H9 (cell line): ENCODE results near the gene UVSSA. TPM values are rescaled to one million over a fixed set of nuclear protein-coding genes. Genes with fewer than 3 reads are reported as not detected.

Source experiments
- DNase-seq: peaks from one replicate; pipeline ENCODE4 v3.0.0-alpha.2; 2017
- H2AFZ ChIP-seq: one replicate; pipeline ENCODE4 v1.6.1; 2013; ENCODE audit warnings: mild to moderate bottlenecking, low read length, control low read depth, moderate library complexity
- H2AK5ac ChIP-seq: 2 replicates; pipeline ENCODE4 v1.6.1; 2013; ENCODE audit warnings: low read length, control low read depth, mixed read lengths; ENCODE audit not compliant: insufficient read length
- H2BK120ac ChIP-seq: one replicate; pipeline ENCODE4 v1.6.1; 2013; ENCODE audit warnings: low read depth, mild to moderate bottlenecking, low read length, control low read depth, inconsistent platforms; ENCODE audit not compliant: poor library complexity, severe bottlenecking
- H2BK12ac ChIP-seq: 2 replicates; pipeline ENCODE4 v1.6.1; 2013; ENCODE audit warnings: low read length, control low read depth, mixed read lengths, low read depth; ENCODE audit not compliant: insufficient read length
- H2BK15ac ChIP-seq: 2 replicates; pipeline ENCODE4 v1.6.1; 2013; ENCODE audit warnings: low read depth, low read length, control low read depth
- H2BK20ac ChIP-seq: one replicate; pipeline ENCODE4 v1.6.1; 2013; ENCODE audit warnings: low read depth, mild to moderate bottlenecking, low read length, control low read depth, inconsistent platforms; ENCODE audit not compliant: poor library complexity, severe bottlenecking
- H2BK5ac ChIP-seq: 2 replicates; pipeline ENCODE4 v1.6.1; 2013; ENCODE audit warnings: low read length, control low read depth, mixed read lengths; ENCODE audit not compliant: insufficient read length
- H3K14ac ChIP-seq: 2 replicates; pipeline ENCODE4 v1.6.1; 2013; ENCODE audit warnings: low read length, control low read depth; ENCODE audit not compliant: insufficient read depth
- H3K18ac ChIP-seq: 2 replicates; pipeline ENCODE4 v1.6.1; 2013; ENCODE audit warnings: low read depth, mild to moderate bottlenecking, mixed read lengths, low read length, control low read depth; ENCODE audit not compliant: insufficient read length
- H3K23ac ChIP-seq: 2 replicates; pipeline ENCODE4 v1.6.1; 2013; ENCODE audit warnings: low read length, control low read depth, mixed read lengths, low read depth; ENCODE audit not compliant: insufficient read length
- H3K23me2 ChIP-seq: 2 replicates; pipeline ENCODE4 v1.6.1; 2013; ENCODE audit warnings: low read depth, mild to moderate bottlenecking, mixed read lengths, low read length, control low read depth; ENCODE audit not compliant: insufficient read length, poor library complexity, severe bottlenecking
- H3K27ac ChIP-seq: 2 replicates; pipeline ENCODE4 v1.5.1; 2013; ENCODE audit warnings: low read length, control low read depth, mixed read lengths, low read depth; ENCODE audit not compliant: insufficient read length
- H3K27me3 ChIP-seq: 2 replicates; pipeline ENCODE4 v1.6.1; 2013; ENCODE audit warnings: low read length, control low read depth, inconsistent platforms; ENCODE audit not compliant: insufficient read depth
- H3K4ac ChIP-seq: 2 replicates; pipeline ENCODE4 v1.6.1; 2013; ENCODE audit warnings: low read depth, mild to moderate bottlenecking, control low read depth, inconsistent platforms, low read length, moderate library complexity
- H3K4me1 ChIP-seq: 2 replicates; pipeline ENCODE4 v1.6.1; 2013; ENCODE audit warnings: low read length, control low read depth, inconsistent platforms; ENCODE audit not compliant: insufficient read depth
- H3K4me2 ChIP-seq: 2 replicates; pipeline ENCODE4 v1.6.1; 2013; ENCODE audit warnings: low read length, control low read depth, mixed read lengths; ENCODE audit not compliant: insufficient read length, insufficient read depth
- H3K56ac ChIP-seq: 2 replicates; pipeline ENCODE4 v1.6.1; 2013; ENCODE audit warnings: low read depth, mild to moderate bottlenecking, mixed read lengths, low read length, control low read depth; ENCODE audit not compliant: insufficient read length
- H3K79me1 ChIP-seq: 2 replicates; pipeline ENCODE4 v1.6.1; 2013; ENCODE audit warnings: low read depth, mild to moderate bottlenecking, moderate library complexity, low read length, control low read depth, inconsistent platforms; ENCODE audit not compliant: insufficient read depth, poor library complexity, severe bottlenecking
- H3K79me2 ChIP-seq: 2 replicates; pipeline ENCODE4 v1.6.1; 2013; ENCODE audit warnings: low read length, control low read depth, inconsistent platforms; ENCODE audit not compliant: insufficient read depth
- H3K9ac ChIP-seq: 2 replicates; pipeline ENCODE4 v1.6.1; 2013; ENCODE audit warnings: low read length, control low read depth, mixed read lengths; ENCODE audit not compliant: insufficient read length; ENCODE audit errors: extremely low read depth
- H3K9me3 ChIP-seq: one replicate; pipeline ENCODE4 v1.6.1; 2013; ENCODE audit warnings: low read depth, low read length, inconsistent platforms; ENCODE audit not compliant: control insufficient read depth
- H3T11ph ChIP-seq: one replicate; pipeline ENCODE4 v1.6.1; 2013; ENCODE audit warnings: mild to moderate bottlenecking, low read length, control low read depth, inconsistent platforms
- H4K20me1 ChIP-seq: one replicate; pipeline ENCODE4 v1.6.1; 2013; ENCODE audit not compliant: control insufficient read depth, insufficient read length, insufficient read depth
- H4K5ac ChIP-seq: 2 replicates; pipeline ENCODE4 v1.6.1; 2013; ENCODE audit warnings: low read depth, mild to moderate bottlenecking, mixed read lengths, low read length, control low read depth; ENCODE audit not compliant: insufficient read length
- H4K8ac ChIP-seq: replicated peaks from 2 replicates; pipeline ENCODE4 v1.6.1; 2013; ENCODE audit warnings: low read length, control low read depth, mixed read lengths, low read depth; ENCODE audit not compliant: insufficient read length
- H4K91ac ChIP-seq: 2 replicates; pipeline ENCODE4 v1.6.1; 2013; ENCODE audit warnings: low read depth, mild to moderate bottlenecking, moderate library complexity, mixed read lengths, low read length, control low read depth; ENCODE audit not compliant: insufficient read length
- H3K27ac Mint-ChIP-seq, 3 experiments: 2 replicates in 2 of 3; 3 replicates in 1 of 3; pipeline ENCODE4 v1.8.0; 2020 to 2021; ENCODE audit warnings: mixed read lengths in 3 of 3, mild to moderate bottlenecking in 1 of 3, moderate library complexity in 1 of 3
- H3K27me3 Mint-ChIP-seq: 2 replicates; pipeline ENCODE4 v1.8.0; 2021; ENCODE audit warnings: low read depth, mild to moderate bottlenecking, moderate library complexity, mixed read lengths
- H3K36me3 Mint-ChIP-seq, 3 experiments: 2 replicates in 2 of 3; 3 replicates in 1 of 3; pipeline ENCODE4 v1.8.0; 2020 to 2021; ENCODE audit warnings: low read depth in 3 of 3, mixed read lengths in 3 of 3; ENCODE audit not compliant: insufficient read depth in 1 of 3
- H3K4me1 Mint-ChIP-seq, 2 experiments: 2 replicates each; pipeline ENCODE4 v1.8.0; 2020; ENCODE audit warnings: mixed read lengths in 2 of 2
- H3K4me3 Mint-ChIP-seq, 2 experiments: 2 replicates in 1 of 2; 3 replicates in 1 of 2; pipeline ENCODE4 v1.8.0; 2020 to 2021; ENCODE audit warnings: mild to moderate bottlenecking in 2 of 2, mixed read lengths in 2 of 2, moderate library complexity in 1 of 2
- H3K9me3 Mint-ChIP-seq, 2 experiments: 2 replicates in 1 of 2; 3 replicates in 1 of 2; pipeline ENCODE4 v1.8.0; 2020; ENCODE audit warnings: mild to moderate bottlenecking in 2 of 2, mixed read lengths in 2 of 2, moderate library complexity in 1 of 2
- WGBS: extraction: QIAGEN DNeasy Blood & Tissue Kit; methylation state at CpG from one replicate; pipeline ENCODE4 v1.1.7; 2013; ENCODE audit warnings: missing lambda C conversion rate, low lambda C conversion rate, mixed read lengths; ENCODE audit not compliant: insufficient read length; ENCODE audit errors: extremely low coverage; 5-methylcytosine and 5-hydroxymethylcytosine counted together
- total RNA-seq: library from RNA; stranded (reverse); gene quantifications from 2 replicates; pipeline ENCODE4 v1.2.1, GENCODE V29; 2021
- TF ChIP-seq, protein P1 (sequence below): fragments of 200-600 bp; sonication (generic); conservative IDR thresholded peaks from 3 replicates; pipeline ENCODE4 v1.8.0; 2021; ENCODE audit warnings: antibody characterized with exemption, mild to moderate bottlenecking

Gene UVSSA
- total RNA-seq, 1 experiment from 2014 or later = 15.9 TPM

DNA sequence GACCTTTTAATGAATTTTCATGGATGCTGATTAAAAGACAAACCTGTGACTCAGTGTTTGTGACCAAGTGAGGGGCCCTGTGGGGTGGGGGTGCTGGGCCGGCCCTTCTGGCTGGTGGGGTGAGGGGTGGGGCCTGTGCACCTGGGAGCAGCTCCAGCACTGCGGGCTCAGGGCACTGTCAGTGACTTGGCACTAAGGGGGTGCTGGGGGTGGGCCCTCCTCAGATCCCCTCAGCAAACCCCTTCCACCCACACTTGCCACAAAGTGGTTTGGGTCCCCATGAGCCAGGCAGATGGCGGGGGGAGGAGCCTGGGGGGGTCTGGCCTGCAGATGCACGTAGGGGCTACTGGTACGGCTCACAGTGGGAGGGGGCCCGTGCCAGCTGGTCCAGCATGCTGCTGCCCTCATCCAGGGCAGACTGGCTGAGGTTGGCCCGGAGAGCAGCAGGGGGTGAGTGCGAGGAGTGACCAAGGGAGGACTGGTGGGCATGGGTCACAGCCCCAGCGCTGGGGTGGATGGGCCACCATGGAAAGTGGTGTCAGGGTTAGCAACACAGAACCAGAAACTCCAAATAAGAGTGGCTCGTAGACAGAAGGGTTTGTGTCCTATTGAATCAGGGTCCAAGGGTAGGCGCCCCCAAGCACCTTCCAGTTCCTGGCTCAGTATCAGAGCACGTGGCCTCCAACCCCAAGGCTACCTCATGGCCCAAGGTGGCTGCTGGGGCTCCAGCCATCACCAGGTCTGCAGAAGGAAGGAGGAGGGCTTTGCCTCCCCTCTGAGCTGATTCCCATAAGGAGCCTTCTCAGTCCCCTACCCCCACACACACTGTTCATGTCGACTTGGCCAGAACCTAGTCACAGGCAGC lies 49.2 kb downstream of the UVSSA start:
- no peaks in the 10 kb centered on the region for H4K20me1 ChIP-seq
- no peak overlapping the region for H2BK120ac ChIP-seq
- H3K27ac ChIP-seq = no peak overlapping the region
- no peak overlapping the region for H2AFZ ChIP-seq
- peaks cover 16% of the 10 kb centered on the region for H3K27me3 Mint-ChIP-seq
- H3K36me3 Mint-ChIP-seq = peaks cover 17 to 27% (median 21%) of the 10 kb centered on the region in 3 experiments
- H2BK20ac ChIP-seq = no peak overlapping the region
- no peaks in the 10 kb centered on the region for H3K4me1 Mint-ChIP-seq
- TF ChIP-seq, protein P1, sequence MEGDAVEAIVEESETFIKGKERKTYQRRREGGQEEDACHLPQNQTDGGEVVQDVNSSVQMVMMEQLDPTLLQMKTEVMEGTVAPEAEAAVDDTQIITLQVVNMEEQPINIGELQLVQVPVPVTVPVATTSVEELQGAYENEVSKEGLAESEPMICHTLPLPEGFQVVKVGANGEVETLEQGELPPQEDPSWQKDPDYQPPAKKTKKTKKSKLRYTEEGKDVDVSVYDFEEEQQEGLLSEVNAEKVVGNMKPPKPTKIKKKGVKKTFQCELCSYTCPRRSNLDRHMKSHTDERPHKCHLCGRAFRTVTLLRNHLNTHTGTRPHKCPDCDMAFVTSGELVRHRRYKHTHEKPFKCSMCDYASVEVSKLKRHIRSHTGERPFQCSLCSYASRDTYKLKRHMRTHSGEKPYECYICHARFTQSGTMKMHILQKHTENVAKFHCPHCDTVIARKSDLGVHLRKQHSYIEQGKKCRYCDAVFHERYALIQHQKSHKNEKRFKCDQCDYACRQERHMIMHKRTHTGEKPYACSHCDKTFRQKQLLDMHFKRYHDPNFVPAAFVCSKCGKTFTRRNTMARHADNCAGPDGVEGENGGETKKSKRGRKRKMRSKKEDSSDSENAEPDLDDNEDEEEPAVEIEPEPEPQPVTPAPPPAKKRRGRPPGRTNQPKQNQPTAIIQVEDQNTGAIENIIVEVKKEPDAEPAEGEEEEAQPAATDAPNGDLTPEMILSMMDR = no peak
- H2BK5ac ChIP-seq = no peak overlapping the region
- H3K23ac ChIP-seq = no peak overlapping the region
- no CpG with 5 or more reads among the region's 13 CpGs for WGBS
- no peak for DNase-seq
- no peak overlapping the region for H4K91ac ChIP-seq
- H3K27me3 ChIP-seq = peaks cover 3% of the 10 kb centered on the region; the same call in 1 of the 2 replicates
- H3K18ac ChIP-seq = no peak overlapping the region
- H3K23me2 ChIP-seq = no peaks in the 10 kb centered on the region
- no peak overlapping the region for H2BK15ac ChIP-seq
- no peak overlapping the region for H3K56ac ChIP-seq
- H3K9ac ChIP-seq = no peak overlapping the region
- H4K5ac ChIP-seq = no peak overlapping the region
- no peak overlapping the region for H4K8ac ChIP-seq
- H2AK5ac ChIP-seq = no peak overlapping the region
- no peak overlapping the region for H2BK12ac ChIP-seq
- no peaks in the 10 kb centered on the region for H3K4me1 ChIP-seq
- no peak overlapping the region for H3K4me2 ChIP-seq
- H3K4ac ChIP-seq = no peak overlapping the region
- no peak overlapping the region for H3K4me3 Mint-ChIP-seq
- H3K9me3 ChIP-seq = peaks cover 6% of the 10 kb centered on the region
- no peaks in the 10 kb centered on the region for H3K79me2 ChIP-seq
- H3K27ac Mint-ChIP-seq = no peak overlapping the region
- H3K14ac ChIP-seq = no peak overlapping the region
- no peaks in the 10 kb centered on the region for H3K79me1 ChIP-seq
- peaks cover 20 to 40% of the 10 kb centered on the region in 2 experiments for H3K9me3 Mint-ChIP-seq
- H3T11ph ChIP-seq = no peak overlapping the region
